HepG2 (cell line): ENCODE measurements around the gene HIVEP2. TPM values are rescaled to one million over a fixed set of nuclear protein-coding genes. Genes with fewer than 3 reads are reported as not detected.

Source experiments
- ATAC-seq: fragments of 200-7000 bp; cut with Tn5 transposase; 3 replicates; pipeline ENCODE4 v1.9.1; 2020; ENCODE audit warnings: mild to moderate bottlenecking, moderate library complexity
- BruUV-seq: library from RNA; stranded (reverse); fragments of 400-500 nt; replicated peaks from 2 replicates; lab custom pipeline; 2021; lab: Mats Ljungman, UMichigan
- CTCF ChIA-PET: fragments of 300-600 bp; formaldehyde crosslinking; extraction: SDS; loops from one replicate; lab custom pipeline; 2021; ENCODE audit warnings: low total read pairs, inconsistent platforms, low intra/inter-chr PET ratio; lab: Yijun Ruan, JAX
- POLR2A ChIA-PET: fragments of 350-600 bp; sonication (Branson Sonifier 250); formaldehyde crosslinking; loops from one replicate; lab custom pipeline; 2020; ENCODE audit warnings: antibody characterized with exemption, inconsistent platforms; lab: Yijun Ruan, JAX
- DNase-seq: peaks from one replicate; pipeline ENCODE4 v3.0.0-alpha.2; 2015; ENCODE audit warnings: low spot score
- FAIRE-seq: peaks from 3 replicates; lab custom pipeline; 2011; peaks lifted over from hg19 to GRCh38; lab: Jason Lieb, UNC
- H2AFZ ChIP-seq: one replicate; pipeline ENCODE4 v1.6.1; 2011; ENCODE audit warnings: low read length, inconsistent platforms
- H3K27ac ChIP-seq: fragments of 300-600 bp; 3 replicates; pipeline ENCODE4 v1.8.0; 2011; ENCODE audit warnings: mixed run types, mild to moderate bottlenecking, mixed read lengths, low read length, inconsistent platforms; ENCODE audit not compliant: insufficient read depth; ENCODE audit errors: extremely low read length
- H3K27me3 ChIP-seq, 2 experiments: fragments of 200-600 bp in 1 of 2; 2 replicates in 1 of 2; 3 replicates in 1 of 2; pipeline versions ENCODE4 v1.6.0 to v1.8.0; 2011; ENCODE audit warnings: low read length in 2 of 2, mild to moderate bottlenecking in 2 of 2, moderate library complexity in 2 of 2, inconsistent platforms in 1 of 2; ENCODE audit not compliant: insufficient read depth in 2 of 2, control insufficient read depth in 1 of 2
- H3K36me3 ChIP-seq, 2 experiments: fragments of 200-600 bp in 1 of 2; replicated peaks in 1 of 2; 2 replicates in 1 of 2; 3 replicates in 1 of 2; pipeline versions ENCODE4 v1.5.1 to v1.8.0; 2011; ENCODE audit warnings: low read length in 2 of 2, inconsistent platforms in 1 of 2; ENCODE audit not compliant: insufficient read depth in 2 of 2, control insufficient read depth in 1 of 2
- H3K4me1 ChIP-seq: 2 replicates; pipeline ENCODE4 v1.5.1; 2012; ENCODE audit warnings: low read length, inconsistent platforms; ENCODE audit not compliant: insufficient read depth
- H3K4me2 ChIP-seq: 2 replicates; pipeline ENCODE4 v1.6.0; 2011; ENCODE audit warnings: low read depth, low read length, inconsistent platforms
- H3K4me3 ChIP-seq, 3 experiments: fragments of 200-600 bp in 1 of 3; sonication (generic), shearing (Covaris generic) in 1 of 3; replicated peaks in 1 of 3; 2 replicates each; pipeline ENCODE4 v1.5.1; 2011 to 2016; ENCODE audit warnings: low read length in 3 of 3, inconsistent platforms in 2 of 3, low read depth in 2 of 3, mild to moderate bottlenecking in 2 of 3, control low read depth in 1 of 3, mixed read lengths in 1 of 3; ENCODE audit not compliant: insufficient read depth in 1 of 3
- H3K79me2 ChIP-seq: one replicate; pipeline ENCODE4 v1.6.1; 2011; ENCODE audit warnings: low read length, inconsistent platforms; ENCODE audit not compliant: insufficient read depth
- H3K9ac ChIP-seq: 2 replicates; pipeline ENCODE4 v1.6.0; 2011; ENCODE audit warnings: mild to moderate bottlenecking, low read depth, low read length, inconsistent platforms; ENCODE audit not compliant: insufficient read depth
- H3K9me3 ChIP-seq: 2 replicates; pipeline ENCODE4 v1.5.1; 2012; ENCODE audit warnings: mild to moderate bottlenecking, low read length
- H4K20me1 ChIP-seq: 2 replicates; pipeline ENCODE4 v1.6.0; 2011; ENCODE audit warnings: inconsistent platforms, mild to moderate bottlenecking, low read length, moderate library complexity; ENCODE audit not compliant: insufficient read depth
- ARID3A ChIP-seq: IDR thresholded peaks from 2 replicates; pipeline ENCODE4 v1.6.1; 2012; ENCODE audit warnings: low read depth, low read length, improper control_type of control experiment
- ELF3 ChIP-seq: IDR thresholded peaks from 2 replicates; pipeline ENCODE4 v1.6.1; 2016; ENCODE audit warnings: missing genetic modification reagents, missing compliant biosample characterization
- FOXA3 ChIP-seq: IDR thresholded peaks from 2 replicates; pipeline ENCODE4 v1.6.1; 2016; ENCODE audit warnings: missing genetic modification reagents, missing compliant biosample characterization
- GABPA ChIP-seq, 2 experiments: IDR thresholded peaks; 2 replicates each; pipeline ENCODE4 v1.6.1; 2011 to 2016; ENCODE audit warnings: low read depth in 2 of 2, low read length in 1 of 2, missing biosample characterization in 1 of 2, missing genetic modification characterization in 1 of 2
- GATAD2A ChIP-seq: IDR thresholded peaks from 2 replicates; pipeline ENCODE4 v1.6.1; 2016
- HHEX ChIP-seq: IDR thresholded peaks from 2 replicates; pipeline ENCODE4 v1.6.1; 2016; ENCODE audit warnings: control low read depth
- HOXA3 ChIP-seq: sonication (generic); formaldehyde crosslinking; IDR thresholded peaks from 2 replicates; pipeline ENCODE4 v1.5.0; 2020; ENCODE audit warnings: missing genetic modification reagents
- KMT2B ChIP-seq: IDR thresholded peaks from 2 replicates; pipeline ENCODE4 v1.6.1; 2016; ENCODE audit warnings: missing genetic modification reagents, missing compliant biosample characterization
- MTF2 ChIP-seq: sonication (generic); formaldehyde crosslinking; IDR thresholded peaks from 2 replicates; pipeline ENCODE4 v1.5.0; 2020; ENCODE audit warnings: missing genetic modification reagents, borderline replicate concordance
- MXD4 ChIP-seq: IDR thresholded peaks from 2 replicates; pipeline ENCODE4 v1.6.1; 2016; ENCODE audit warnings: mild to moderate bottlenecking, missing biosample characterization, missing genetic modification reagents
- MXI1 ChIP-seq: IDR thresholded peaks from 3 replicates; pipeline ENCODE4 v1.6.1; 2012; ENCODE audit warnings: low read depth, low read length, inconsistent platforms, borderline replicate concordance
- NR0B2 ChIP-seq: sonication (generic); formaldehyde crosslinking; IDR thresholded peaks from 2 replicates; pipeline ENCODE4 v1.4.0; 2020; ENCODE audit warnings: mild to moderate bottlenecking, missing genetic modification reagents
- POLR2A ChIP-seq, 2 experiments: IDR thresholded peaks; 2 replicates each; pipeline ENCODE4 v1.6.1; 2011; ENCODE audit warnings: low read depth in 2 of 2, low read length in 2 of 2, mild to moderate bottlenecking in 1 of 2, moderate library complexity in 1 of 2; ENCODE audit not compliant: insufficient read depth in 1 of 2
- ZNF10 ChIP-seq: sonication (generic); formaldehyde crosslinking; IDR thresholded peaks from 2 replicates; pipeline ENCODE4 v1.4.0; 2020; ENCODE audit warnings: mild to moderate bottlenecking, low read depth, missing genetic modification reagents, borderline replicate concordance
- ZNF446 ChIP-seq: sonication (generic); formaldehyde crosslinking; IDR thresholded peaks from 2 replicates; pipeline ENCODE4 v1.5.0; 2020; ENCODE audit warnings: mild to moderate bottlenecking, missing genetic modification reagents
- ZNF770 ChIP-seq: sonication (generic); formaldehyde crosslinking; IDR thresholded peaks from 2 replicates; pipeline ENCODE4 v1.5.0; 2020; ENCODE audit warnings: mild to moderate bottlenecking, missing genetic modification reagents
- ZNF772 ChIP-seq: sonication (generic); formaldehyde crosslinking; IDR thresholded peaks from 2 replicates; pipeline ENCODE4 v1.5.0; 2020; ENCODE audit warnings: mild to moderate bottlenecking, missing genetic modification reagents
- WGBS: methylation state at CpG from one replicate; pipeline ENCODE4 v1.1.6; 2017; ENCODE audit warnings: low lambda C conversion rate; 5-methylcytosine and 5-hydroxymethylcytosine counted together
- in situ Hi-C: cut with HindIII; loops from 2 replicates; pipeline ENCODE4 v1.10.0; 2017; ENCODE audit warnings: low pct_unique_long_range_greater_than_20kb; ENCODE audit not compliant: extremely low pct_ligation_motif_present
- intact Hi-C: fragments of 100-400 bp; cut with micrococcal nuclease; formaldehyde crosslinking; loops from one replicate; pipeline ENCODE4 v1.10.0; 2022; ENCODE audit not compliant: unreplicated experiment
- polyA plus RNA-seq, 8 experiments: library from polyadenylated mRNA; depleted of rRNA in 3 of 8; stranded (reverse) in 7 of 8; unstranded in 1 of 8; fragments of >200 nt; fragmentation: Illumina TruSeq in 4 of 8; extraction: Trizol in 4 of 8; gene quantifications; 2 replicates each; pipeline versions ENCODE4 v1.2.1 to v1.2.3, GENCODE V29; 2011 to 2016; ENCODE audit warnings: low read depth in 4 of 8, missing spikeins in 1 of 8, mixed read lengths in 1 of 8; ENCODE audit not compliant: insufficient read depth in 1 of 8
- total RNA-seq, 5 experiments: library from RNA; depleted of rRNA; stranded (reverse); fragments of >200 nt; fragmentation: Illumina TruSeq; extraction: Trizol; gene quantifications; 2 replicates each; pipeline ENCODE4 v1.2.3, GENCODE V29; 2016; ENCODE audit warnings: low read depth in 1 of 5
- TF ChIP-seq, protein P1 (sequence below): IDR thresholded peaks from 2 replicates; pipeline ENCODE4 v1.4.0; 2020; ENCODE audit warnings: mild to moderate bottlenecking, missing genetic modification reagents

The HIVEP2 gene
- total and polyA plus RNA-seq, 2 of the 13 experiments (the other 11 are each of a cell fraction or from before 2014, with no cell fraction given) = 3.4 to 12.9 TPM

DNA sequence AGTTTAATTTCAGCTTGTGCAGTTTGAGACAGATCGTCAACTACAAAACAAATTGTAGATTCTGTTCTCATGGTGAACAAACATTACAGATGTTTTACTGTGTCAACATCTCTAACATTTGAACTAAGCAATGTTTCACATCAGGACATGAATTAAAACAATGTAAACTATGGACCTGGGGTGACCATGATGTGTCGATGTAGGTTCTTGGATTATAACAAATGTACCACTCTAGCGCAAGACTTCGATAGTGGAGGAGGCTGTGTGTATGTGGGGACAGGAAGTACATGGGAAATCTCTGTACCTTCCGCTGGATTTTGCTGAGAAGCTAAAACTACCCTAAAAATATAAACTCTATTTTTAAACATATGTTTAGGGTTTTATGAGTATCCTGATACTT is 17.1 kb downstream of the HIVEP2 start:
- H3K27ac ChIP-seq = peak overlapping the region; percentile 99
- H3K4me1 ChIP-seq = peaks cover 38% of the 10 kb centered on the region
- FAIRE-seq = no peak
- CTCF ChIA-PET = no interaction called here
- H3K9ac ChIP-seq = peak overlapping the region; percentile 100
- H3K27me3 ChIP-seq = no peaks in the 10 kb centered on the region; a peak in 1 of 5 replicates
- no peak overlapping the region for H2AFZ ChIP-seq
- no peaks in the 10 kb centered on the region for H3K9me3 ChIP-seq
- peaks cover 20% of the 10 kb centered on the region; the same call in 1 of the 2 replicates for H4K20me1 ChIP-seq
- intact Hi-C loops (loop anchor here (2.0 to 5.0 kb wide), 5 partner anchors 59 to 231 kb away; partner anchors contain the start of gene AIG1), in situ Hi-C loops (no loop called here)
- 9% methylated on average over 5 of the region's 5 CpGs for WGBS
- peaks cover 47% of the 10 kb centered on the region for H3K79me2 ChIP-seq
- H3K4me3 ChIP-seq = peak overlapping the region; percentile 84 to 99 (median 93)
- ATAC-seq = no peak
- POLR2A ChIA-PET = interaction anchor here (1.0 to 3.8 kb wide), 10 partner anchors 10 to 482 kb away, joined by 3 to 28 read pairs (median 10); partner anchors contain the start of genes AIG1 and HIVEP2
- H3K4me2 ChIP-seq = peak overlapping the region; percentile 92
- no peaks in the 10 kb centered on the region; a peak in 2 of 5 replicates for H3K36me3 ChIP-seq
- BruUV-seq = no TSS peak
- DNase-seq = peak; percentile 64
- peak; percentile 88; the same call in 1 of the 2 replicates for TF ChIP-seq ARID3A
- no peak for TF ChIP-seq ZNF770 (CRISPR knock-in tag)
- no peak for TF ChIP-seq MTF2 (CRISPR knock-in tag)
- no peak for TF ChIP-seq GABPA (IDR thresholded peaks at IDR 0.05; ENCODE audit: low read depth, low read length)
- TF ChIP-seq GABPA (CRISPR knock-in tag; IDR thresholded peaks at IDR 0.05; ENCODE audit: low read depth) = peak; percentile 71
- peak; percentile 74 for TF ChIP-seq FOXA3 (CRISPR knock-in tag)
- 0 out of 3 replicates have a peak, but pooled peaks have one; percentile 17 for TF ChIP-seq MXI1
- TF ChIP-seq, protein P1, sequence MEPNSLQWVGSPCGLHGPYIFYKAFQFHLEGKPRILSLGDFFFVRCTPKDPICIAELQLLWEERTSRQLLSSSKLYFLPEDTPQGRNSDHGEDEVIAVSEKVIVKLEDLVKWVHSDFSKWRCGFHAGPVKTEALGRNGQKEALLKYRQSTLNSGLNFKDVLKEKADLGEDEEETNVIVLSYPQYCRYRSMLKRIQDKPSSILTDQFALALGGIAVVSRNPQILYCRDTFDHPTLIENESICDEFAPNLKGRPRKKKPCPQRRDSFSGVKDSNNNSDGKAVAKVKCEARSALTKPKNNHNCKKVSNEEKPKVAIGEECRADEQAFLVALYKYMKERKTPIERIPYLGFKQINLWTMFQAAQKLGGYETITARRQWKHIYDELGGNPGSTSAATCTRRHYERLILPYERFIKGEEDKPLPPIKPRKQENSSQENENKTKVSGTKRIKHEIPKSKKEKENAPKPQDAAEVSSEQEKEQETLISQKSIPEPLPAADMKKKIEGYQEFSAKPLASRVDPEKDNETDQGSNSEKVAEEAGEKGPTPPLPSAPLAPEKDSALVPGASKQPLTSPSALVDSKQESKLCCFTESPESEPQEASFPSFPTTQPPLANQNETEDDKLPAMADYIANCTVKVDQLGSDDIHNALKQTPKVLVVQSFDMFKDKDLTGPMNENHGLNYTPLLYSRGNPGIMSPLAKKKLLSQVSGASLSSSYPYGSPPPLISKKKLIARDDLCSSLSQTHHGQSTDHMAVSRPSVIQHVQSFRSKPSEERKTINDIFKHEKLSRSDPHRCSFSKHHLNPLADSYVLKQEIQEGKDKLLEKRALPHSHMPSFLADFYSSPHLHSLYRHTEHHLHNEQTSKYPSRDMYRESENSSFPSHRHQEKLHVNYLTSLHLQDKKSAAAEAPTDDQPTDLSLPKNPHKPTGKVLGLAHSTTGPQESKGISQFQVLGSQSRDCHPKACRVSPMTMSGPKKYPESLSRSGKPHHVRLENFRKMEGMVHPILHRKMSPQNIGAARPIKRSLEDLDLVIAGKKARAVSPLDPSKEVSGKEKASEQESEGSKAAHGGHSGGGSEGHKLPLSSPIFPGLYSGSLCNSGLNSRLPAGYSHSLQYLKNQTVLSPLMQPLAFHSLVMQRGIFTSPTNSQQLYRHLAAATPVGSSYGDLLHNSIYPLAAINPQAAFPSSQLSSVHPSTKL (CRISPR knock-in tag) = 0 out of 2 replicates have a peak, but pooled peaks have one; percentile 17
- peak in 1 of 2 experiments; percentile 77; a peak in 2 of 4 replicates for TF ChIP-seq POLR2A (IDR thresholded peaks at IDR 0.05; ENCODE audit: insufficient read depth in 1 of 2, low read depth in 2 of 2, low read length in 2 of 2)
- 0 out of 2 replicates have a peak, but pooled peaks have one; percentile 24 for TF ChIP-seq ELF3 (CRISPR knock-in tag)
- no peak for TF ChIP-seq HHEX (CRISPR knock-in tag)
- peak; percentile 54; the same call in 1 of the 2 replicates for TF ChIP-seq KMT2B
- TF ChIP-seq ZNF772 (CRISPR knock-in tag) = no peak
- TF ChIP-seq ZNF446 = no peak
- TF ChIP-seq HOXA3 (CRISPR knock-in tag) = no peak
- TF ChIP-seq ZNF10 = no peak
- TF ChIP-seq MXD4 = no peak
- no peak for TF ChIP-seq NR0B2
- peak; percentile 40; the same call in 1 of the 2 replicates for TF ChIP-seq GATAD2A (CRISPR knock-in tag)
